K562 (cell line): Measurements from ENCODE around the gene MLN. TPM values are rescaled to one million over a fixed set of nuclear protein-coding genes. Genes with fewer than 3 reads are reported as not detected.

Experiments used
- ATAC-seq: fragments of 200-7000 bp; cut with Tn5 transposase; 3 replicates; pipeline ENCODE4 v1.9.1; 2020; ENCODE audit warnings: moderate library complexity
- BruUV-seq: library from RNA; stranded (reverse); fragments of 400-500 nt; replicated peaks from 2 replicates; lab custom pipeline; 2021; lab: Mats Ljungman, UMichigan
- CTCF ChIA-PET: fragments of 300-600 bp; formaldehyde crosslinking; extraction: SDS; loops from one replicate; lab custom pipeline; 2021; ENCODE audit warnings: low intra/inter-chr PET ratio; lab: Yijun Ruan, JAX
- POLR2A ChIA-PET: fragments of 300-600, 350-650 bp; sonication (Branson Sonifier 250); formaldehyde crosslinking; extraction: SDS; loops from one replicate; lab custom pipeline; 2021; ENCODE audit warnings: antibody characterized with exemption, inconsistent platforms; lab: Yijun Ruan, JAX
- DNase-seq, 4 experiments: peaks; one replicate each; pipeline versions ENCODE4 v3.0.0 to v3.0.0-alpha.2; 2011 to 2018; ENCODE audit warnings: low spot score in 3 of 4, mixed read lengths in 3 of 4; ENCODE audit errors: extremely low read depth in 1 of 4
- FAIRE-seq: peaks from 2 replicates; lab custom pipeline; 2011; peaks lifted over from hg19 to GRCh38; lab: Jason Lieb, UNC
- H2AFZ ChIP-seq: 2 replicates; pipeline ENCODE4 v1.6.0; 2011; ENCODE audit warnings: low read depth, low read length, control low read depth, inconsistent platforms
- H3K27ac ChIP-seq: fragments of 200-600 bp; 3 replicates; pipeline ENCODE4 v1.8.0; 2011; ENCODE audit warnings: low read depth, mild to moderate bottlenecking, control low read depth, inconsistent platforms, low read length, moderate library complexity, mixed read lengths; ENCODE audit errors: extremely low read depth
- H3K27me3 ChIP-seq, 2 experiments: fragments of 300-600 bp in 1 of 2; 2 replicates in 1 of 2; 3 replicates in 1 of 2; pipeline versions ENCODE4 v1.6.0 to v1.8.0; 2011; ENCODE audit warnings: inconsistent platforms in 2 of 2, low read length in 2 of 2, mild to moderate bottlenecking in 1 of 2, mixed read lengths in 1 of 2, moderate library complexity in 1 of 2; ENCODE audit not compliant: control insufficient read depth in 2 of 2, insufficient read depth in 2 of 2
- H3K36me3 ChIP-seq: fragments of 300-600 bp; 3 replicates; pipeline ENCODE4 v1.8.0; 2011; ENCODE audit warnings: mild to moderate bottlenecking, low read length, inconsistent platforms; ENCODE audit not compliant: control insufficient read depth, insufficient read depth
- H3K4me1 ChIP-seq, 2 experiments: fragments of 200-600 bp in 1 of 2; replicated peaks in 1 of 2; 2 replicates in 1 of 2; 3 replicates in 1 of 2; pipeline versions ENCODE4 v1.5.1 to v1.8.0; 2011; ENCODE audit warnings: inconsistent platforms in 2 of 2, low read length in 2 of 2, mild to moderate bottlenecking in 1 of 2, mixed read lengths in 1 of 2, moderate library complexity in 1 of 2; ENCODE audit not compliant: control insufficient read depth in 2 of 2, insufficient read depth in 2 of 2
- H3K4me2 ChIP-seq: 2 replicates; pipeline ENCODE4 v1.6.1; 2011; ENCODE audit warnings: low read length, control low read depth, inconsistent platforms, mixed read lengths; ENCODE audit not compliant: insufficient read depth
- H3K4me3 ChIP-seq: fragments of 200-600 bp; sonication (generic), shearing (Covaris generic); 2 replicates; pipeline ENCODE4 v1.5.1; 2016; ENCODE audit warnings: control low read depth, inconsistent platforms
- H3K79me2 ChIP-seq: fragments of 200-600 bp; 3 replicates; pipeline ENCODE4 v1.8.0; 2011; ENCODE audit warnings: low read length, inconsistent platforms; ENCODE audit not compliant: control insufficient read depth, insufficient read depth
- H3K9ac ChIP-seq, 2 experiments: 2 replicates each; pipeline versions ENCODE4 v1.6.0 to v1.6.1; 2011; ENCODE audit warnings: low read depth in 2 of 2, low read length in 2 of 2, control low read depth in 1 of 2, inconsistent platforms in 1 of 2, mild to moderate bottlenecking in 1 of 2, mixed read lengths in 1 of 2; ENCODE audit not compliant: insufficient read depth in 1 of 2
- H3K9me1 ChIP-seq: one replicate; pipeline ENCODE4 v1.6.0; 2011; ENCODE audit warnings: inconsistent platforms, mild to moderate bottlenecking, low read length, moderate library complexity; ENCODE audit not compliant: control insufficient read depth, insufficient read depth
- H3K9me3 ChIP-seq: replicated peaks from 2 replicates; pipeline ENCODE4 v1.5.1; 2011; ENCODE audit warnings: low read depth, low read length, inconsistent platforms; ENCODE audit not compliant: control insufficient read depth, insufficient read depth
- H4K20me1 ChIP-seq: replicated peaks from 2 replicates; pipeline ENCODE4 v1.6.1; 2011; ENCODE audit warnings: low read length, inconsistent platforms, mixed read lengths; ENCODE audit not compliant: control insufficient read depth, insufficient read depth
- CAMTA2 ChIP-seq: fragments of 250-450 bp; sonication (Bioruptor Pico); conservative IDR thresholded peaks from 2 replicates; pipeline ENCODE4 v1.5.1; 2022
- FOXP1 ChIP-seq: sonication (generic); formaldehyde crosslinking; IDR thresholded peaks from 2 replicates; pipeline ENCODE4 v1.8.0; 2022; ENCODE audit warnings: mild to moderate bottlenecking, missing genetic modification reagents
- KAT7 ChIP-seq: sonication (generic); formaldehyde crosslinking; IDR thresholded peaks from 2 replicates; pipeline ENCODE4 v1.8.0; 2022; ENCODE audit warnings: missing genetic modification reagents, mild to moderate bottlenecking, borderline replicate concordance
- KDM1A ChIP-seq, 2 experiments: fragments of 450-650 bp; IDR thresholded peaks; 2 replicates each; pipeline ENCODE4 v1.6.1; 2016; ENCODE audit warnings: mild to moderate bottlenecking in 2 of 2
- KLF6 ChIP-seq: fragments of 250-450 bp; sonication (Bioruptor Pico); IDR thresholded peaks from 2 replicates; pipeline ENCODE4 v1.4.0; 2020; ENCODE audit warnings: mild to moderate bottlenecking, moderate library complexity, borderline replicate concordance
- MAFF ChIP-seq: IDR thresholded peaks from 2 replicates; pipeline ENCODE4 v1.6.1; 2012; ENCODE audit warnings: low read length, improper control_type of control experiment
- MAFG ChIP-seq: fragments of 450-650 bp; conservative IDR thresholded peaks from 2 replicates; pipeline ENCODE4 v1.6.1; 2016; ENCODE audit warnings: missing genetic modification characterization, missing compliant biosample characterization
- MEF2D ChIP-seq: conservative IDR thresholded peaks from 2 replicates; pipeline ENCODE4 v1.6.1; 2016; ENCODE audit warnings: low read depth, missing genetic modification characterization, missing compliant biosample characterization
- MYC ChIP-seq, 2 experiments: fragments of 250-450 bp in 1 of 2; sonication (Bioruptor Pico) in 1 of 2; IDR thresholded peaks; 2 replicates each; pipeline versions ENCODE4 v1.5.1 to v1.6.1; 2012 to 2021; ENCODE audit warnings: low read depth in 2 of 2, borderline replicate concordance in 1 of 2, improper control_type of control experiment in 1 of 2, low read length in 1 of 2, mild to moderate bottlenecking in 1 of 2, moderate library complexity in 1 of 2
- NEUROD1 ChIP-seq: fragments of 150-350 bp; IDR thresholded peaks from 2 replicates; pipeline ENCODE4 v1.6.1; 2014; ENCODE audit warnings: borderline replicate concordance, low read length, low read depth; ENCODE audit not compliant: partially characterized antibody
- NFE2 ChIP-seq: IDR thresholded peaks from 2 replicates; pipeline ENCODE4 v1.6.1; 2014; ENCODE audit warnings: antibody characterized with exemption, low read depth
- RBFOX2 ChIP-seq: fragments of 200-400 bp; formaldehyde crosslinking; IDR thresholded peaks from 2 replicates; pipeline ENCODE4 v1.6.1; 2017; ENCODE audit warnings: low read depth, mild to moderate bottlenecking, low read length, moderate library complexity
- ZFP36 ChIP-seq: fragments of 150-350 bp; IDR thresholded peaks from 2 replicates; pipeline ENCODE4 v1.6.1; 2018; ENCODE audit warnings: low read length, low read depth; ENCODE audit not compliant: partially characterized antibody
- ZNF3 ChIP-seq: fragments of 250-450 bp; sonication (Bioruptor Pico); IDR thresholded peaks from 2 replicates; pipeline ENCODE4 v1.5.0; 2021; ENCODE audit warnings: mild to moderate bottlenecking, moderate library complexity
- ZNF316 ChIP-seq: fragments of 450-650 bp; IDR thresholded peaks from 2 replicates; pipeline ENCODE4 v1.6.1; 2016
- ZNF780A ChIP-seq: fragments of 250-450 bp; sonication (Bioruptor Pico); IDR thresholded peaks from 2 replicates; pipeline ENCODE4 v1.5.0; 2021; ENCODE audit warnings: mild to moderate bottlenecking
- WGBS: fragments of 100-300 bp; shearing (Covaris generic); methylation state at CpG from one replicate; pipeline ENCODE4 v1.1.6; 2016; ENCODE audit warnings: low coverage, mixed read lengths; ENCODE audit not compliant: insufficient coverage; ENCODE audit errors: missing lambda C conversion rate; 5-methylcytosine and 5-hydroxymethylcytosine counted together
- in situ Hi-C: fragments of 300-500 bp; cut with MboI; formaldehyde crosslinking; loops from 4 replicates; pipeline ENCODE4 v1.15.0; 2018; ENCODE audit warnings: inconsistent platforms, mixed read lengths
- intact Hi-C: fragments of 100-400 bp; cut with micrococcal nuclease; formaldehyde crosslinking; loops from 2 replicates; pipeline ENCODE4 v1.14.2; 2022
- polyA plus RNA-seq, 8 experiments: library from polyadenylated mRNA; depleted of rRNA in 4 of 8; stranded (reverse) in 5 of 8; unstranded in 3 of 8; fragments of >200 nt; fragmentation: Nextera tagmentation in 2 of 8; fragmentation: Illumina TruSeq in 1 of 8; extraction: Ambion mirVana in 2 of 8; extraction: Trizol in 1 of 8; gene quantifications; 2 replicates each; pipeline versions ENCODE4 v1.2.1 to v1.2.3, GENCODE V29; 2011 to 2014; ENCODE audit warnings: inconsistent platforms in 1 of 8, missing spikeins in 1 of 8
- total RNA-seq, 7 experiments: library from RNA; depleted of rRNA in 6 of 7; stranded (reverse); fragments of >200 nt in 6 of 7; fragmentation: Illumina TruSeq in 2 of 7; extraction: Trizol in 2 of 7; gene quantifications; 2 replicates each; pipeline versions ENCODE4 v1.2.1 to v1.2.3, GENCODE V29; 2011 to 2021; ENCODE audit warnings: low replicate concordance in 1 of 7
- TF ChIP-seq, protein P1 (sequence below): sonication (generic); formaldehyde crosslinking; IDR thresholded peaks from 2 replicates; pipeline ENCODE4 v1.8.0; 2022; ENCODE audit warnings: mild to moderate bottlenecking, missing genetic modification reagents
- TF ChIP-seq, protein P2 (sequence below), 2 experiments: IDR thresholded peaks; 2 replicates each; pipeline ENCODE4 v1.6.1; 2012; ENCODE audit warnings: improper control_type of control experiment in 2 of 2, low read depth in 2 of 2, low read length in 2 of 2, borderline replicate concordance in 1 of 2
- TF ChIP-seq, protein P3 (sequence below): fragments of 200-400 bp; formaldehyde crosslinking; IDR thresholded peaks from 2 replicates; pipeline ENCODE4 v1.6.1; 2017; ENCODE audit warnings: mild to moderate bottlenecking, low read depth, low read length, moderate library complexity

The MLN gene
- total and polyA plus RNA-seq, 9 of the 15 experiments (the other 6 are each of a cell fraction or from before 2014, with no cell fraction given): not detected

DNA sequence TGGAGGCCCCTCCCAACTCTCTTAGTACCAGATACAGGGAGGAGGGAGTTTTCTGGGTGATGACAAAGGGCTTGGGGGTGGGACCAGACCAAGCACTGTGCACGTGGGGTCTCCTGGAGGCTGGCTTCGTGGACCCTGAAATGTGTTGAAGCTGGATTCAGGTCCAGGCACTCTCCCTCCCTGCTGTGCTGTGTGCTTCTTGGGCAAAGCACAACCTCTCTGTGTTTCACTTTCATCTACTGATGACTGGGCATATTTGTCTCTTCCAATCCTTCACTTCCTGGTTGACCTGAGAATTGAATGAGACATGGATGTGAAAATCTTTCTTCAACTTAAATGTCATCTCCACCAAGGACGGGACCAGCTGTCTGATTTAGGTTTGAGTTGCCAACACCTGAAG, 14.5 kb upstream of the MLN start:
- POLR2A ChIA-PET: interaction anchor here (0.6 to 1.0 kb wide), 2 partner anchors 17 to 520 kb away, joined by 3 to 6 read pairs; partner anchors contain the start of gene RGL2
- Histone ChIP-seq H3K4me3 (no peak overlapping the region), H3K4me1 (peaks cover 0 to 6% of the 10 kb centered on the region in 2 experiments; a peak in 2 of 5 replicates), H3K9me1 (no peaks in the 10 kb centered on the region), H3K27ac (no peak overlapping the region), H3K79me2 (no peaks in the 10 kb centered on the region), H3K27me3 (peaks cover 34 to 81% of the 10 kb centered on the region in 2 experiments), H3K4me2 (no peak overlapping the region), H3K9ac (no peak overlapping the region), H3K9me3 (no peaks in the 10 kb centered on the region), H4K20me1 (peaks cover 3% of the 10 kb centered on the region; the same call in 1 of the 2 replicates), H3K36me3 (no peaks in the 10 kb centered on the region), H2AFZ (no peak overlapping the region)
- intact Hi-C loops (no loop called here), in situ Hi-C loops (no loop called here)
- ATAC-seq: no peak
- no peak for DNase-seq
- 0% methylated on average over 3 of the region's 3 CpGs for WGBS
- no TSS peak for BruUV-seq
- CTCF ChIA-PET: no interaction called here
- peak; percentile 61 for FAIRE-seq
- TF ChIP-seq MAFG (tag) (peak; percentile 71), RBFOX2 (no peak), NFE2 (peak; percentile 51; the same call in 1 of the 2 replicates), MAFF (peak; percentile 32; the same call in 1 of the 2 replicates), ZFP36 (peak; percentile 66), MYC (IDR thresholded peaks at IDR 0.05; ENCODE audit: low read depth, low read length) (no peak), MYC (CRISPR knock-in tag; IDR thresholded peaks at IDR 0.05; ENCODE audit: borderline replicate concordance, low read depth) (no peak), FOXP1 (no peak), CAMTA2 (CRISPR knock-in tag) (no peak), KLF6 (CRISPR knock-in tag) (no peak), ZNF3 (CRISPR knock-in tag) (no peak), MEF2D (tag) (no peak), KDM1A (IDR thresholded peaks at IDR 0.05) (peak in 1 of 2 experiments; percentile 36; a peak in 1 of 4 replicates), KAT7 (CRISPR knock-in tag) (no peak), ZNF316 (peak; percentile 73), NEUROD1 (no peak), ZNF780A (CRISPR knock-in tag) (no peak)
- TF ChIP-seq, protein P1, sequence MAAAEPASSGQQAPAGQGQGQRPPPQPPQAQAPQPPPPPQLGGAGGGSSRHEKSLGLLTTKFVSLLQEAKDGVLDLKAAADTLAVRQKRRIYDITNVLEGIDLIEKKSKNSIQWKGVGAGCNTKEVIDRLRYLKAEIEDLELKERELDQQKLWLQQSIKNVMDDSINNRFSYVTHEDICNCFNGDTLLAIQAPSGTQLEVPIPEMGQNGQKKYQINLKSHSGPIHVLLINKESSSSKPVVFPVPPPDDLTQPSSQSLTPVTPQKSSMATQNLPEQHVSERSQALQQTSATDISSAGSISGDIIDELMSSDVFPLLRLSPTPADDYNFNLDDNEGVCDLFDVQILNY: no peak
- TF ChIP-seq, protein P2, sequence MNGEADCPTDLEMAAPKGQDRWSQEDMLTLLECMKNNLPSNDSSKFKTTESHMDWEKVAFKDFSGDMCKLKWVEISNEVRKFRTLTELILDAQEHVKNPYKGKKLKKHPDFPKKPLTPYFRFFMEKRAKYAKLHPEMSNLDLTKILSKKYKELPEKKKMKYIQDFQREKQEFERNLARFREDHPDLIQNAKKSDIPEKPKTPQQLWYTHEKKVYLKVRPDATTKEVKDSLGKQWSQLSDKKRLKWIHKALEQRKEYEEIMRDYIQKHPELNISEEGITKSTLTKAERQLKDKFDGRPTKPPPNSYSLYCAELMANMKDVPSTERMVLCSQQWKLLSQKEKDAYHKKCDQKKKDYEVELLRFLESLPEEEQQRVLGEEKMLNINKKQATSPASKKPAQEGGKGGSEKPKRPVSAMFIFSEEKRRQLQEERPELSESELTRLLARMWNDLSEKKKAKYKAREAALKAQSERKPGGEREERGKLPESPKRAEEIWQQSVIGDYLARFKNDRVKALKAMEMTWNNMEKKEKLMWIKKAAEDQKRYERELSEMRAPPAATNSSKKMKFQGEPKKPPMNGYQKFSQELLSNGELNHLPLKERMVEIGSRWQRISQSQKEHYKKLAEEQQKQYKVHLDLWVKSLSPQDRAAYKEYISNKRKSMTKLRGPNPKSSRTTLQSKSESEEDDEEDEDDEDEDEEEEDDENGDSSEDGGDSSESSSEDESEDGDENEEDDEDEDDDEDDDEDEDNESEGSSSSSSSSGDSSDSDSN (IDR thresholded peaks at IDR 0.05; ENCODE audit: borderline replicate concordance in 1 of 2, low read depth in 2 of 2, low read length in 2 of 2): no peak
- TF ChIP-seq, protein P3, sequence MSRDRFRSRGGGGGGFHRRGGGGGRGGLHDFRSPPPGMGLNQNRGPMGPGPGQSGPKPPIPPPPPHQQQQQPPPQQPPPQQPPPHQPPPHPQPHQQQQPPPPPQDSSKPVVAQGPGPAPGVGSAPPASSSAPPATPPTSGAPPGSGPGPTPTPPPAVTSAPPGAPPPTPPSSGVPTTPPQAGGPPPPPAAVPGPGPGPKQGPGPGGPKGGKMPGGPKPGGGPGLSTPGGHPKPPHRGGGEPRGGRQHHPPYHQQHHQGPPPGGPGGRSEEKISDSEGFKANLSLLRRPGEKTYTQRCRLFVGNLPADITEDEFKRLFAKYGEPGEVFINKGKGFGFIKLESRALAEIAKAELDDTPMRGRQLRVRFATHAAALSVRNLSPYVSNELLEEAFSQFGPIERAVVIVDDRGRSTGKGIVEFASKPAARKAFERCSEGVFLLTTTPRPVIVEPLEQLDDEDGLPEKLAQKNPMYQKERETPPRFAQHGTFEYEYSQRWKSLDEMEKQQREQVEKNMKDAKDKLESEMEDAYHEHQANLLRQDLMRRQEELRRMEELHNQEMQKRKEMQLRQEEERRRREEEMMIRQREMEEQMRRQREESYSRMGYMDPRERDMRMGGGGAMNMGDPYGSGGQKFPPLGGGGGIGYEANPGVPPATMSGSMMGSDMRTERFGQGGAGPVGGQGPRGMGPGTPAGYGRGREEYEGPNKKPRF: no peak
